Activated CD8-positive, alpha-beta T cell treated with anti-CD3 and anti-CD28 coated beads, Interleukin-2, amount 10 ng/mL, durations not matched to agents 7 days and 5 days (primary cell): ENCODE data around the gene SGPL1. TPM values are rescaled to one million over a fixed set of nuclear protein-coding genes. Genes with fewer than 3 reads are reported as not detected.

ENCODE experiments used
- ATAC-seq: fragments of 150-1000 bp; cut with Tn5 transposase; one replicate; pipeline ENCODE4 v1.10.0; 2021; ENCODE audit warnings: moderate library complexity
- CTCF ChIA-PET: fragments of 350-600 bp; sonication (Branson Sonifier 250); formaldehyde crosslinking; loops from one replicate; lab custom pipeline; 2021; ENCODE audit warnings: antibody characterized with exemption; lab: Charles Lee
- POLR2A ChIA-PET: fragments of 350-600 bp; sonication (Branson Sonifier 250); formaldehyde crosslinking; loops from one replicate; lab custom pipeline; 2021; ENCODE audit warnings: antibody characterized with exemption; lab: Charles Lee
- DNase-seq: peaks from one replicate; pipeline ENCODE4 v3.0.0-alpha.2; 2020
- H3K27ac Mint-ChIP-seq: one replicate; pipeline ENCODE4 v1.8.0; 2021; ENCODE audit warnings: mild to moderate bottlenecking, mixed read lengths
- H3K27me3 Mint-ChIP-seq: one replicate; pipeline ENCODE4 v1.8.0; 2021; ENCODE audit warnings: low read depth, mixed read lengths
- H3K36me3 Mint-ChIP-seq: one replicate; pipeline ENCODE4 v1.8.0; 2021; ENCODE audit warnings: low read depth, mixed read lengths
- H3K4me1 Mint-ChIP-seq: one replicate; pipeline ENCODE4 v1.8.0; 2021; ENCODE audit warnings: low read depth, mixed read lengths
- H3K4me3 Mint-ChIP-seq: one replicate; pipeline ENCODE4 v1.8.0; 2021; ENCODE audit warnings: mild to moderate bottlenecking, mixed read lengths
- H3K9me3 Mint-ChIP-seq: one replicate; pipeline ENCODE4 v1.8.0; 2022; ENCODE audit warnings: mixed read lengths; ENCODE audit not compliant: insufficient read depth
- total RNA-seq, 2 experiments: library from RNA; stranded (reverse); gene quantifications; one replicate each; pipeline ENCODE4 v1.2.3, GENCODE V29; 2021

The SGPL1 gene
- total RNA-seq, 2 experiments from 2014 or later: 22.2 to 28.0 TPM

GRCh38 chr10:70774810-70775678, 40.7 kb upstream of the SGPL1 start:
- H3K27ac Mint-ChIP-seq: no peak overlapping the region
- no peaks in the 10 kb centered on the region for H3K4me1 Mint-ChIP-seq
- ChIA-PET CTCF (no interaction called here), POLR2A (no interaction called here)
- no peaks in the 10 kb centered on the region for H3K9me3 Mint-ChIP-seq
- no peaks in the 10 kb centered on the region for H3K27me3 Mint-ChIP-seq
- no peaks in the 10 kb centered on the region for H3K36me3 Mint-ChIP-seq
- no peak for ATAC-seq
- no peak for DNase-seq
- H3K4me3 Mint-ChIP-seq: no peak overlapping the region

GRCh38 chr10:70775679-70776454, 39.9 kb upstream of the SGPL1 start:
- H3K36me3 Mint-ChIP-seq: no peaks in the 10 kb centered on the region
- no peak for DNase-seq
- no peaks in the 10 kb centered on the region for H3K4me1 Mint-ChIP-seq
- no peaks in the 10 kb centered on the region for H3K9me3 Mint-ChIP-seq
- ChIA-PET CTCF (no interaction called here), POLR2A (no interaction called here)
- ATAC-seq: no peak
- H3K27ac Mint-ChIP-seq: no peak overlapping the region
- no peak overlapping the region for H3K4me3 Mint-ChIP-seq
- H3K27me3 Mint-ChIP-seq: no peaks in the 10 kb centered on the region

- POLR2A ChIA-PET: no interaction called here
- no peak overlapping the region for H3K27ac Mint-ChIP-seq
- H3K9me3 Mint-ChIP-seq: no peaks in the 10 kb centered on the region
- no peak overlapping the region for H3K4me3 Mint-ChIP-seq
- CTCF ChIA-PET: no interaction called here
- H3K4me1 Mint-ChIP-seq: no peaks in the 10 kb centered on the region
- H3K27me3 Mint-ChIP-seq: no peaks in the 10 kb centered on the region
- no peaks in the 10 kb centered on the region for H3K36me3 Mint-ChIP-seq
- no peak for DNase-seq
- ATAC-seq: no peak
Measured at GRCh38 chr10:70776455-70777005, 39.2 kb upstream of the SGPL1 start.

DNA sequence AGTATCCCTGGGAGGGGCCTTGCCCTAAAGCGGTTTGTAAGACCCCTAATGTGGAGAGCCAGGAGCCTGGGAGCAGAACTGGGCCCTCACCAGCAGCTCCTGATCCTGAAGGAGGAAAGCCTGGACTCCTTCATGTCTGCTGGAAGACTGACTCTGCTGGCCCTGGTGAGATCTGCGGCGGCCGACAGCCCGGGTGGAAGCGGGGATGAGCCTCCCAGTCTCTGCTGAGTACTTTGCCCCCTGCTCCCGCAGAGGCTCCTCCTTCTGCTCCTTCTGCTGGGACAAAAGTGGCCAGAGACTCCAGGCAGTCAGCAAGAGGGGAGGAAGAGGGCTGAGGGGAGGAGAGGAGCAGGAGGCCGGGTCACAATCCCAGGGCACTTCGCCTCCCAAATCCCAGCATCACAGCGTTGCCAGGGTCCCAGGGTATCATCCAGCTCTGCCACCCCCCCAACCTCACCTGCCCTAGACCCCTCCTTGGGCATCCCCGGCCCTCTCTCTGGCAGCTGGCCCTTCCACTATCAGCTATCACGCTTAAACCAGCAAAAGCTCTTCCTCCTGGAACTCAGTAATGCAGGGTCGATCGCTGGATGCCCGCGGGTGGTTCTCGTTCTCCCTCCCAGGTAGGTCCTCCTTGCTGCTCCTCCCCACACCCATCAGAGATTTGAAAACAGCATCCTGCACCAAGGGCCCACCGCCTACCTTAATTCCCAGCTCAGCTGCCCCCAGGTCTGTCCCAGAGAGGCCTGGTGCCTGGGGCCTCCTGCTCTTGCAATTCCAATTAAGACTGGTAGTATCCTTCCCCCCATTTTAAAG, 38.5 kb upstream of the SGPL1 start:
- Mint-ChIP-seq H3K27me3 (no peaks in the 10 kb centered on the region), H3K4me3 (no peak overlapping the region), H3K4me1 (no peaks in the 10 kb centered on the region), H3K36me3 (no peaks in the 10 kb centered on the region), H3K9me3 (no peaks in the 10 kb centered on the region), H3K27ac (no peak overlapping the region)
- POLR2A ChIA-PET: no interaction called here
- ATAC-seq (no peak), DNase-seq (no peak)
- CTCF ChIA-PET: interaction anchor here (1.0 kb wide), 1 partner anchor 39 kb away, joined by 3 read pairs; the partner anchor contains the start of gene SGPL1

DNA sequence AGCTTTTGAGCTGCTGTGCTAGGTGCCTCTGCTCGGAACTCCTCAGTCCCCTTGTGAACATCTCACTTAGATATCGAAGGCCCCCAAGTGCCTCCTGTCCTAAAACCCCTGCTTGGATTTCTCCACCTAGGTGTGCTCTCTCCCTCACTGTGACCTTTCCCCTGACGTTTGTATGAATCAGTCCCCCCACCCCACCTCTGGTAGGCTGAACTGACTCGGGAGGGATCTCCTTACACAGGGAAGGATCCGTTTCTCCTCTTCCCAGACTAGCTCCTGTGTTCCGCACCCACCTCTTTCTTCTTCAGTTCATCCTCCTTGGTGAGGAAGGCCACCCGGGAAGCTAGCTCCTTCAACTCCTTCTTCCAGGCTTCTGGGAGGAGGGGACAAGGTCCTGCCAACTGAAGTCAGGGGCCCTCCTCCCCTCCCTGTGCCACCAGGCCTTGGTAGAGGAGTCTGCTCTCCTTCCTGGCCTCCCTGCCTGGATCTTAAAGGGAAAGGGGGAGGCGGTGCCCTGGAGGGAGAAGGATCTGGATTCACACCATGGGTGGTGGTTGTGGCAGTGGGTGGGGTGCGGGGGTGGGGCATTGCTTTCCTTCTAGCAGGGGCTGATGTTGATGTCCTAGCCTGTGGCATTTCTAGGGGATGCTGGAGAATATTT, 37.4 kb upstream of the SGPL1 start:
- no peaks in the 10 kb centered on the region for H3K9me3 Mint-ChIP-seq
- ATAC-seq (no peak), DNase-seq (no peak)
- ChIA-PET CTCF (interaction anchor here (1.0 kb wide), 2 partner anchors 20 to 38 kb away, joined by 3 read pairs; partner anchors contain the start of gene SGPL1), POLR2A (interaction anchor here (0.6 kb wide), 1 partner anchor 284 kb away, joined by 4 read pairs; no protein-coding TSS in a partner anchor)
- no peak overlapping the region for H3K4me3 Mint-ChIP-seq
- no peaks in the 10 kb centered on the region for H3K36me3 Mint-ChIP-seq
- peaks cover 3% of the 10 kb centered on the region for H3K27me3 Mint-ChIP-seq
- no peaks in the 10 kb centered on the region for H3K4me1 Mint-ChIP-seq
- H3K27ac Mint-ChIP-seq: no peak overlapping the region

DNA sequence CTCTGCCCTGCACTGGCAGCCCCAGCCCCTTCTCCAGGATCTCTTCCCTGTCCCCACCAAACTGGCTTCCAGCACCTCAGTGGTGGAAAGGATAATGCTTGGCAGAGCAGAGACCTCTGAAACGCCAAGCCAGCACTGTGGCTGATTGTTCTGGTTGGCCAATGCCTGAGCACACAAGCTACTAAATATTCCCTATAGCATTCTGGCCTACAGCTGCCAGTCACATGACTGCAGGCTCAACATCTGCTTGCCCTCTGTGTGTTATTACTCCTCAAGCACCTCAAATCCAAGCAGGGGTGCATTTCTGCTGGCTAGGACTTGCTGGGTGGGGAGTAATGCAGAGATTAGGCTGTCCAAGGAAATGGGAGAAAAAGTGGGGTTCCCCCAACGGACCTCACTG, 36.7 kb upstream of the SGPL1 start:
- ChIA-PET POLR2A (no interaction called here), CTCF (interaction anchor here (1.0 kb wide), 1 partner anchor 20 kb away, joined by 3 read pairs; no protein-coding TSS in a partner anchor)
- Mint-ChIP-seq H3K36me3 (no peaks in the 10 kb centered on the region), H3K4me3 (no peak overlapping the region), H3K9me3 (no peaks in the 10 kb centered on the region), H3K27ac (no peak overlapping the region), H3K27me3 (peaks cover 7% of the 10 kb centered on the region), H3K4me1 (no peaks in the 10 kb centered on the region)
- ATAC-seq (no peak), DNase-seq (no peak)

DNA sequence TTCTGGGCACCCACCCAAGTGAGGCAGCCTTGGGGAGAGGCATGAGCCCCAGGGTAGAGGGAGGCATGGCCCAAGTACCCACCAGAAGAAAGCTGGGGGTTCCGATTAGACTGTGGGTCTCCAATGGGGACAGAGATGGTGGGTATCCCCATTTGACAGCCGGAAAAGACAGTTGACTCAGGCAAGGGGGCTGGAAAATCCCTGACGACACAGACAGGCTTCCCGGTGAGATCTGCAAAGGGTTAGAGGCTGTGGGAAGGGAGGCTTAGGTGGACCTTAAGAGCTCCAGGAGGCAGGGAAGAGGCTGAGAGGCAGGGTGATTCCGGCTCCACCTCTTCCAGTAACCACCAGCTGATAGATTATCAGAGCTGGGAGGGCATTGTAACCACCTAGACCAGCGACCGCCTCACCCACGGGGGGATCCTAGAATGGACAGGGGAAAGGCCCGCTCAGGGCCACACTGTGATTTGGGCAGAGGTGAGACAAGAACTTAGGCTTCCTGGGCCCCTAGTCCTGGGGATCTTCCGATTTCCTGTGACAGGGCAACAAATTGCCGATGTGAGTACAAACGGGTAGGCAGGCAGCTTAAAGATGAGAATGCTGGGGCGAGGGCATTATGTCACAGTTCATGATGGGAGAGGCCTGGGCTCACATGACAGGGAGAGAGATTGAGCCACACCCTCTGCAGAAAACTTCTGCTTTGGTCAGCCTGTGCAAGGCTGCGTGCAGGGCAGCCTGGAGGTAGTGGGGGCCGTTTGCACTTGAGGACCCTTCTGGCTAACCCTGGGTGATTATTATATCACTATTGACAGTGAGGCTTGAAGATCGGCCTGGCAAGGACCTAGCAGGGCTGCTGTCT, 36.0 kb upstream of the SGPL1 start:
- Mint-ChIP-seq H3K27ac (no peak overlapping the region), H3K4me1 (peaks cover 4% of the 10 kb centered on the region), H3K4me3 (no peak overlapping the region), H3K27me3 (peaks cover 7% of the 10 kb centered on the region), H3K9me3 (no peaks in the 10 kb centered on the region), H3K36me3 (no peaks in the 10 kb centered on the region)
- DNase-seq: no peak
- ChIA-PET CTCF (no interaction called here), POLR2A (no interaction called here)
- ATAC-seq: no peak

- POLR2A ChIA-PET: no interaction called here
- H3K27ac Mint-ChIP-seq: no peak overlapping the region
- H3K9me3 Mint-ChIP-seq: no peaks in the 10 kb centered on the region
- no peak for DNase-seq
- peaks cover 7% of the 10 kb centered on the region for H3K27me3 Mint-ChIP-seq
- H3K4me3 Mint-ChIP-seq: no peak overlapping the region
- ATAC-seq: no peak
- CTCF ChIA-PET: no interaction called here
- peaks cover 10% of the 10 kb centered on the region for H3K4me1 Mint-ChIP-seq
- H3K36me3 Mint-ChIP-seq: no peaks in the 10 kb centered on the region
Measured at GRCh38 chr10:70780370-70780760, 35.4 kb upstream of the SGPL1 start.

- ChIA-PET POLR2A (no interaction called here), CTCF (no interaction called here)
- Mint-ChIP-seq H3K9me3 (no peaks in the 10 kb centered on the region), H3K4me1 (peaks cover 15% of the 10 kb centered on the region), H3K27ac (no peak overlapping the region), H3K4me3 (no peak overlapping the region), H3K36me3 (no peaks in the 10 kb centered on the region), H3K27me3 (peaks cover 7% of the 10 kb centered on the region)
- no peak for DNase-seq
- no peak for ATAC-seq
Measured at GRCh38 chr10:70780772-70781171, 35.0 kb upstream of the SGPL1 start.

GRCh38 chr10:70781461-70782051, 34.2 kb upstream of the SGPL1 start:
- ChIA-PET POLR2A (no interaction called here), CTCF (interaction anchor here (1.1 kb wide), 1 partner anchor 222 kb away, joined by 3 read pairs; no protein-coding TSS in a partner anchor)
- H3K36me3 Mint-ChIP-seq: no peaks in the 10 kb centered on the region
- H3K27ac Mint-ChIP-seq: no peak overlapping the region
- DNase-seq (no peak), ATAC-seq (no peak)
- H3K9me3 Mint-ChIP-seq: no peaks in the 10 kb centered on the region
- no peak overlapping the region for H3K4me3 Mint-ChIP-seq
- H3K4me1 Mint-ChIP-seq: peaks cover 22% of the 10 kb centered on the region
- peaks cover 7% of the 10 kb centered on the region for H3K27me3 Mint-ChIP-seq
